Psoas muscle (tissue), 8 donors: ENCODE data around the gene OLA1. TPM values are rescaled to one million over a fixed set of nuclear protein-coding genes. Genes with fewer than 3 reads are reported as not detected.

Experiments
- ATAC-seq, 4 donors: fragments of 200-7000 bp; cut with Tn5 transposase; one replicate each; pipeline ENCODE4 v1.9.1; 2020; ENCODE audit warnings: moderate library complexity in 3 of 4, mild to moderate bottlenecking in 2 of 4
- DNase-seq, 2 donors: peaks; one replicate each; pipeline ENCODE4 v3.0.0-alpha.2; 2020
- H3K27ac ChIP-seq: fragments of 200-600 bp; one replicate; pipeline ENCODE4 v1.8.0; 2022
- H3K27me3 ChIP-seq, 3 donors: fragments of 200-600 bp in 1 of 3; one replicate each; pipeline versions ENCODE4 v1.6.1 to v1.8.0; 2013 to 2022; ENCODE audit warnings: low read length in 2 of 3, mild to moderate bottlenecking in 2 of 3, moderate library complexity in 1 of 3; ENCODE audit not compliant: insufficient read depth in 3 of 3
- H3K36me3 ChIP-seq, 2 donors: fragments of 200-600 bp in 1 of 2; one replicate each; pipeline versions ENCODE4 v1.6.1 to v1.8.0; 2013 to 2022; ENCODE audit warnings: low read depth in 1 of 2, mild to moderate bottlenecking in 1 of 2, moderate library complexity in 1 of 2; ENCODE audit not compliant: insufficient read depth in 1 of 2
- H3K4me1 ChIP-seq: fragments of 200-600 bp; one replicate; pipeline ENCODE4 v1.8.0; 2022
- H3K4me3 ChIP-seq: fragments of 200-600 bp; one replicate; pipeline ENCODE4 v1.8.0; 2022; ENCODE audit warnings: mild to moderate bottlenecking
- H3K9me3 ChIP-seq: fragments of 200-600 bp; one replicate; pipeline ENCODE4 v1.8.0; 2022
- WGBS, 3 donors: extraction: QIAGEN DNeasy Blood & Tissue Kit; methylation state at CpG; one replicate each; pipeline versions ENCODE4 v1.1.6 to v1.1.7; 2013; 5-methylcytosine and 5-hydroxymethylcytosine counted together
- intact Hi-C, 2 donors: fragments of 100-400 bp; cut with DNase I; formaldehyde crosslinking; loops; one replicate each; pipeline versions ENCODE4 v1.11.0 to v1.14.2; 2022
- polyA plus RNA-seq, 3 donors: library from polyadenylated mRNA; stranded (reverse); fragments of 200-250 nt; gene quantifications; one replicate each; pipeline ENCODE4 v1.2.3, GENCODE V29; 2013
- total RNA-seq, 4 donors: library from RNA; stranded (reverse); fragmentation: NEBNext Ultra II Directional in 2 of 4; extraction: Animal tissue kit (Norgen Biotek cat#: 25700) in 2 of 4; gene quantifications; one replicate each; pipeline versions ENCODE4 v1.2.1 to v1.2.4, GENCODE V29; 2021 to 2023
- TF ChIP-seq, protein P1 (sequence below): fragments of 200-600 bp; IDR thresholded peaks from one replicate; pipeline ENCODE4 v1.8.0; 2022; ENCODE audit warnings: antibody characterized with exemption
- donor health status: healthy with polysubstance abuse.
- donor health status: DM: no; HTN: no; CAD: no; lungs with moderate emphysema.
- donor health status: Bipolar disorder and iron deficiency.
- donor health status: healthy.
- donor health status: DM: yes; HTN: yes; CAD: no.
- donor health status: DM: no; HTN: no; CAD: no.
- donor health status: DM: no; HTN: no; CAD: no.
- donor health status: DM: yes; HTN: yes; CAD: no.

Gene OLA1
- total and polyA plus RNA-seq, 7 donors, result 86.8 to 125 (median 112) TPM

DNA sequence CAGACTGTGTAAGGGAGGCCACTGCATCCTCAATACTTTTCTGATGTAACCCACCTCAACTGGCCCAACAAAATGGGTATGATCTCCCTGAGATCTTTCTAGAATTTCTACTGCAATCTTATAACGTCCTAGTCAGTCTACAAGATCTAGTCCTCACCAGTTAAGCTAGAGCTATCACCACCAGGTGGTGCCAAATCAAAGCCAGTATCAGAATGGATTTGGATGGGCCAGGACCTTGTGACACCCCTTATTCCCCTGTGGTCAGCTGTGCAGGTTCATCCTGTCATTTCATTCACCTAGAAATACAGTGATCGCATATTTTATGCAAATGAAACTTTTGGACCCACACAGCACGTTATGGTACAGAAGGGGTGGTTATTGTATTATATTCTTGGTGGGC lies 90.3 kb downstream of the OLA1 start:
- no peaks in the 10 kb centered on the region for H3K27me3 ChIP-seq
- no peaks in the 10 kb centered on the region for H3K9me3 ChIP-seq
- H3K4me1 ChIP-seq, result no peaks in the 10 kb centered on the region
- WGBS, 3 donors, result 72 to 80% (median 73%) methylated on average over 3 of the region's 3 CpGs
- ATAC-seq (peak; percentile 64 to 88 (median 84)), DNase-seq (no peak)
- intact Hi-C loops, result loop anchor here (1.0 to 10.0 kb wide), 2 partner anchors 183 to 187 kb away; no protein-coding TSS in a partner anchor
- H3K36me3 ChIP-seq, result no peaks in the 10 kb centered on the region
- H3K27ac ChIP-seq, result no peak overlapping the region
- TF ChIP-seq, protein P1, sequence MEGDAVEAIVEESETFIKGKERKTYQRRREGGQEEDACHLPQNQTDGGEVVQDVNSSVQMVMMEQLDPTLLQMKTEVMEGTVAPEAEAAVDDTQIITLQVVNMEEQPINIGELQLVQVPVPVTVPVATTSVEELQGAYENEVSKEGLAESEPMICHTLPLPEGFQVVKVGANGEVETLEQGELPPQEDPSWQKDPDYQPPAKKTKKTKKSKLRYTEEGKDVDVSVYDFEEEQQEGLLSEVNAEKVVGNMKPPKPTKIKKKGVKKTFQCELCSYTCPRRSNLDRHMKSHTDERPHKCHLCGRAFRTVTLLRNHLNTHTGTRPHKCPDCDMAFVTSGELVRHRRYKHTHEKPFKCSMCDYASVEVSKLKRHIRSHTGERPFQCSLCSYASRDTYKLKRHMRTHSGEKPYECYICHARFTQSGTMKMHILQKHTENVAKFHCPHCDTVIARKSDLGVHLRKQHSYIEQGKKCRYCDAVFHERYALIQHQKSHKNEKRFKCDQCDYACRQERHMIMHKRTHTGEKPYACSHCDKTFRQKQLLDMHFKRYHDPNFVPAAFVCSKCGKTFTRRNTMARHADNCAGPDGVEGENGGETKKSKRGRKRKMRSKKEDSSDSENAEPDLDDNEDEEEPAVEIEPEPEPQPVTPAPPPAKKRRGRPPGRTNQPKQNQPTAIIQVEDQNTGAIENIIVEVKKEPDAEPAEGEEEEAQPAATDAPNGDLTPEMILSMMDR, result peak; percentile 50
- no peak overlapping the region for H3K4me3 ChIP-seq

DNA sequence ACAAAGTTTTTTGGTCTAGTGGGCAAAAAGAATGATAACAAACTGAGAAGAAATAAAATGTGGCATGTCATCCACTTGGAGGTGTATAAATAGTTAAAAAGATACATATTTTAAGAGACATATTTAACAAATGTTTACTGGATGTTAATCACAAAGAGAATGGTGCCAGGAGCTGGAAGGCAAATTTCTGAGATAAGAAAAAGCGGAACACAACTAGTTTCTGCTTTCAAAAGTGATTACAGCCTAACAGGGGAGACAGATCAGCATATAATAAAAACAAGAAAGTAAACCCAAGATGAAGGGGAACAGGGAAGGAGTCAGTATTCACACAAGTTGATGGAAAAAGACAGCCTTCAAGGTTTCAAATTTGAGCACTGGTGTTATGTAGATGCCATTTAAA lies 91.3 kb downstream of the OLA1 start:
- no peak overlapping the region for H3K27ac ChIP-seq
- no peaks in the 10 kb centered on the region for H3K36me3 ChIP-seq
- H3K27me3 ChIP-seq, result no peaks in the 10 kb centered on the region
- ATAC-seq (no peak), DNase-seq (no peak)
- H3K4me3 ChIP-seq, result no peak overlapping the region
- H3K9me3 ChIP-seq, result no peaks in the 10 kb centered on the region
- intact Hi-C loops, result loop anchor here in 1 of 2 donors (10.0 kb wide), 1 partner anchor 188 kb away; no protein-coding TSS in a partner anchor
- WGBS, 3 donors, result 93 to 97% (median 94%) methylated on average over 1 of the region's 1 CpG
- H3K4me1 ChIP-seq, result no peaks in the 10 kb centered on the region
- TF ChIP-seq, protein P1, result no peak

GRCh38 chr2:174153757-174154680 lies 94.3 kb downstream of the OLA1 start:
- intact Hi-C loops, result loop anchor here in 1 of 2 donors (10.0 kb wide), 1 partner anchor 191 kb away; no protein-coding TSS in a partner anchor
- ATAC-seq (peak in 2 of 4 donors; percentile 71), DNase-seq (no peak)
- TF ChIP-seq, protein P1, result no peak
- Histone ChIP-seq H3K36me3 (no peaks in the 10 kb centered on the region), H3K27me3 (no peaks in the 10 kb centered on the region), H3K4me1 (no peaks in the 10 kb centered on the region), H3K4me3 (no peak overlapping the region), H3K27ac (no peak overlapping the region), H3K9me3 (no peaks in the 10 kb centered on the region)
- 84 to 88% (median 87%) methylated on average over 8 of the region's 8 CpGs for whole genome bisulfite sequencing, 3 donors

DNA sequence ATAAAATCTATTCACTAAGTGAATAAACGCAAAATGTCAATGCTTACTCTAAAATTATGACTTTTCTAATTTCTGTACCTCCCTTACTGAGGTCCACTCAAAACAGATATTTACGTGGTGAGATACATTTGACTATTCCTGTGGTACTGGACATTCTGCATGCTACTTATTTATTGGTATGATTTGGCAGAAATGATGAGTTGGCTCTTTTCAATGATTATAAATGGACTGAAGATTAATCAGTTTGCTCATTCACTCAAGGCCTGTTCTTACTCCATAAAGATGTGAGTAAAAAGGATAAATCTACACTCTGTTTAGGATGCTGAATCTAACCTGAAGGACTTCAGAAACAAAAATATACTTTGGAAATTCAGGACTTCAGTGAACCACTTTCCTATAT lies 98.8 kb downstream of the OLA1 start:
- H3K4me3 ChIP-seq, result no peak overlapping the region

More for the DNA sequence above, 98.8 kb downstream of the OLA1 start:
- DNase-seq (no peak), ATAC-seq (no peak)
- Histone ChIP-seq H3K27me3 (no peaks in the 10 kb centered on the region), H3K4me1 (no peaks in the 10 kb centered on the region), H3K27ac (no peak overlapping the region), H3K9me3 (no peaks in the 10 kb centered on the region), H3K36me3 (no peaks in the 10 kb centered on the region)
- intact Hi-C loops, result no loop called here
- 94 to 100% (median 99%) methylated on average over 2 of the region's 2 CpGs for WGBS, 3 donors
- TF ChIP-seq, protein P1, result no peak
